ENCODE results near the gene PTDSS2. TPM values are rescaled to one million over a fixed set of nuclear protein-coding genes. Genes with fewer than 3 reads are reported as not detected.
A peak's percentile ranks its signal among the peaks of the same experiment; 100 is the strongest.

PTDSS2 gene
- total and polyA plus RNA-seq, 2 of the 13 experiments (the other 11 are each of a cell fraction or from before 2014, with no cell fraction given) = 21.7 to 26.4 TPM

DNA sequence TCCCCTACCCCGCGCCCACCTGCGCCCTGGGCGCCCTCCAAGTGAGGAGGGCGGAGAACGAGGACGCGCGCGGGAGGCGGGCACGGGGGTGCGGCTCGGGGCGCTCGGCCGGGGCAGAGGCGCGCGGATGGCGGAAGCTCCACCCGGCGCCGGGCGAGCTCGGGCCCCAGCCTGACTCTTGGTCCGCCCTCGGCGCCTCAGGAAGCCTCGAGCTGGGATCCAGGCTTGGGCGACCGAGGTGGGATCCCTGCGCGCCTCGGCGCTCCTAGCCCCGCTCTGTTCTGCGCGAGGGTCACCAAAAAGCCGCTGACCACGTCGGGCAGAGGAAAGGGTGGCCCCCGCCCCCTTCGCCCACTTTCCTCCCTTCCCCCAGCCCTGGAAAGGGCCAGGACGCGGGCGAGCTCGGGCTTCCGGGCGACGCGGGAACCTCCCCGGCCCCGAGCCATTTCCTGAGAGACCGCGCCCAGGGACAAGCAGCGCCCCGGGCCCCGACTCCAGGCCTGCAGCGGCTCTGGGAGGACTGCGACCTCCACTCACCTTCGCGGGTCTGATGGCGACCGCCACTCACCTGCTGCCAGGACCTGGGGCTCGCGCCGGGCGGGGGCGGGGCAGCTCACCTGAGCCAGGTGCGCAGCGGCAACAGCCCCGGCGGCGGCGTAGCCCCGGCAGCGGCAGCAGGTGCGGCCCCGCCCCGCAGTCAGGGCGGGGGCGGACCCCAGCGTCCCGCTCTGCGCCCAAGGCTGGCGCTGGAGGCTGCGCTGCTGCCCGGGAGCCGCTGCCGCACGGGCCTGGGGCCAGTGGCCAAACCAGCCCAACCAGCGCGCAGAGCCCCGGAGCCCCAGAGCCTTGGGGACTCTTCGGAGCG is 33.1 kb upstream of the PTDSS2 start (continued):
- TF ChIP-seq, protein P1, sequence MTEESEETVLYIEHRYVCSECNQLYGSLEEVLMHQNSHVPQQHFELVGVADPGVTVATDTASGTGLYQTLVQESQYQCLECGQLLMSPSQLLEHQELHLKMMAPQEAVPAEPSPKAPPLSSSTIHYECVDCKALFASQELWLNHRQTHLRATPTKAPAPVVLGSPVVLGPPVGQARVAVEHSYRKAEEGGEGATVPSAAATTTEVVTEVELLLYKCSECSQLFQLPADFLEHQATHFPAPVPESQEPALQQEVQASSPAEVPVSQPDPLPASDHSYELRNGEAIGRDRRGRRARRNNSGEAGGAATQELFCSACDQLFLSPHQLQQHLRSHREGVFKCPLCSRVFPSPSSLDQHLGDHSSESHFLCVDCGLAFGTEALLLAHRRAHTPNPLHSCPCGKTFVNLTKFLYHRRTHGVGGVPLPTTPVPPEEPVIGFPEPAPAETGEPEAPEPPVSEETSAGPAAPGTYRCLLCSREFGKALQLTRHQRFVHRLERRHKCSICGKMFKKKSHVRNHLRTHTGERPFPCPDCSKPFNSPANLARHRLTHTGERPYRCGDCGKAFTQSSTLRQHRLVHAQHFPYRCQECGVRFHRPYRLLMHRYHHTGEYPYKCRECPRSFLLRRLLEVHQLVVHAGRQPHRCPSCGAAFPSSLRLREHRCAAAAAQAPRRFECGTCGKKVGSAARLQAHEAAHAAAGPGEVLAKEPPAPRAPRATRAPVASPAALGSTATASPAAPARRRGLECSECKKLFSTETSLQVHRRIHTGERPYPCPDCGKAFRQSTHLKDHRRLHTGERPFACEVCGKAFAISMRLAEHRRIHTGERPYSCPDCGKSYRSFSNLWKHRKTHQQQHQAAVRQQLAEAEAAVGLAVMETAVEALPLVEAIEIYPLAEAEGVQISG (CRISPR knock-in tag; IDR thresholded peaks at IDR 0.05) = 0 out of 2 replicates have a peak, but pooled peaks have one; percentile 28
- TF ChIP-seq, protein P2, sequence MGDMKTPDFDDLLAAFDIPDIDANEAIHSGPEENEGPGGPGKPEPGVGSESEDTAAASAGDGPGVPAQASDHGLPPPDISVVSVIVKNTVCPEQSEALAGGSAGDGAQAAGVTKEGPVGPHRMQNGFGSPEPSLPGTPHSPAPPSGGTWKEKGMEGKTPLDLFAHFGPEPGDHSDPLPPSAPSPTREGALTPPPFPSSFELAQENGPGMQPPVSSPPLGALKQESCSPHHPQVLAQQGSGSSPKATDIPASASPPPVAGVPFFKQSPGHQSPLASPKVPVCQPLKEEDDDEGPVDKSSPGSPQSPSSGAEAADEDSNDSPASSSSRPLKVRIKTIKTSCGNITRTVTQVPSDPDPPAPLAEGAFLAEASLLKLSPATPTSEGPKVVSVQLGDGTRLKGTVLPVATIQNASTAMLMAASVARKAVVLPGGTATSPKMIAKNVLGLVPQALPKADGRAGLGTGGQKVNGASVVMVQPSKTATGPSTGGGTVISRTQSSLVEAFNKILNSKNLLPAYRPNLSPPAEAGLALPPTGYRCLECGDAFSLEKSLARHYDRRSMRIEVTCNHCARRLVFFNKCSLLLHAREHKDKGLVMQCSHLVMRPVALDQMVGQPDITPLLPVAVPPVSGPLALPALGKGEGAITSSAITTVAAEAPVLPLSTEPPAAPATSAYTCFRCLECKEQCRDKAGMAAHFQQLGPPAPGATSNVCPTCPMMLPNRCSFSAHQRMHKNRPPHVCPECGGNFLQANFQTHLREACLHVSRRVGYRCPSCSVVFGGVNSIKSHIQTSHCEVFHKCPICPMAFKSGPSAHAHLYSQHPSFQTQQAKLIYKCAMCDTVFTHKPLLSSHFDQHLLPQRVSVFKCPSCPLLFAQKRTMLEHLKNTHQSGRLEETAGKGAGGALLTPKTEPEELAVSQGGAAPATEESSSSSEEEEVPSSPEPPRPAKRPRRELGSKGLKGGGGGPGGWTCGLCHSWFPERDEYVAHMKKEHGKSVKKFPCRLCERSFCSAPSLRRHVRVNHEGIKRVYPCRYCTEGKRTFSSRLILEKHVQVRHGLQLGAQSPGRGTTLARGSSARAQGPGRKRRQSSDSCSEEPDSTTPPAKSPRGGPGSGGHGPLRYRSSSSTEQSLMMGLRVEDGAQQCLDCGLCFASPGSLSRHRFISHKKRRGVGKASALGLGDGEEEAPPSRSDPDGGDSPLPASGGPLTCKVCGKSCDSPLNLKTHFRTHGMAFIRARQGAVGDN (CRISPR knock-in tag; IDR thresholded peaks at IDR 0.05) = peak; percentile 69
- TF ChIP-seq ZNF878 (CRISPR knock-in tag; IDR thresholded peaks at IDR 0.05) (no peak), TBX2 (CRISPR knock-in tag; IDR thresholded peaks at IDR 0.05; ENCODE audit: borderline replicate concordance) (no peak), POLR2G (IDR thresholded peaks at IDR 0.05; ENCODE audit: low read depth, low read length) (peak; percentile 52; the same call in 1 of the 2 replicates), CENPT (CRISPR knock-in tag; IDR thresholded peaks at IDR 0.05; ENCODE audit: low read depth) (no peak), CBX5 (CRISPR knock-in tag; IDR thresholded peaks at IDR 0.05; ENCODE audit: borderline replicate concordance) (no peak), MTF2 (CRISPR knock-in tag; IDR thresholded peaks at IDR 0.05; ENCODE audit: borderline replicate concordance) (no peak), REXO4 (CRISPR knock-in tag; IDR thresholded peaks at IDR 0.05; ENCODE audit: borderline replicate concordance) (no peak), NR2F2 (IDR thresholded peaks at IDR 0.05; ENCODE audit: borderline replicate concordance, low read depth) (no peak), MTA1 (CRISPR knock-in tag; IDR thresholded peaks at IDR 0.05; ENCODE audit: borderline replicate concordance) (peak; percentile 23; the same call in 1 of the 2 replicates)
- TF ChIP-seq, protein P3, sequence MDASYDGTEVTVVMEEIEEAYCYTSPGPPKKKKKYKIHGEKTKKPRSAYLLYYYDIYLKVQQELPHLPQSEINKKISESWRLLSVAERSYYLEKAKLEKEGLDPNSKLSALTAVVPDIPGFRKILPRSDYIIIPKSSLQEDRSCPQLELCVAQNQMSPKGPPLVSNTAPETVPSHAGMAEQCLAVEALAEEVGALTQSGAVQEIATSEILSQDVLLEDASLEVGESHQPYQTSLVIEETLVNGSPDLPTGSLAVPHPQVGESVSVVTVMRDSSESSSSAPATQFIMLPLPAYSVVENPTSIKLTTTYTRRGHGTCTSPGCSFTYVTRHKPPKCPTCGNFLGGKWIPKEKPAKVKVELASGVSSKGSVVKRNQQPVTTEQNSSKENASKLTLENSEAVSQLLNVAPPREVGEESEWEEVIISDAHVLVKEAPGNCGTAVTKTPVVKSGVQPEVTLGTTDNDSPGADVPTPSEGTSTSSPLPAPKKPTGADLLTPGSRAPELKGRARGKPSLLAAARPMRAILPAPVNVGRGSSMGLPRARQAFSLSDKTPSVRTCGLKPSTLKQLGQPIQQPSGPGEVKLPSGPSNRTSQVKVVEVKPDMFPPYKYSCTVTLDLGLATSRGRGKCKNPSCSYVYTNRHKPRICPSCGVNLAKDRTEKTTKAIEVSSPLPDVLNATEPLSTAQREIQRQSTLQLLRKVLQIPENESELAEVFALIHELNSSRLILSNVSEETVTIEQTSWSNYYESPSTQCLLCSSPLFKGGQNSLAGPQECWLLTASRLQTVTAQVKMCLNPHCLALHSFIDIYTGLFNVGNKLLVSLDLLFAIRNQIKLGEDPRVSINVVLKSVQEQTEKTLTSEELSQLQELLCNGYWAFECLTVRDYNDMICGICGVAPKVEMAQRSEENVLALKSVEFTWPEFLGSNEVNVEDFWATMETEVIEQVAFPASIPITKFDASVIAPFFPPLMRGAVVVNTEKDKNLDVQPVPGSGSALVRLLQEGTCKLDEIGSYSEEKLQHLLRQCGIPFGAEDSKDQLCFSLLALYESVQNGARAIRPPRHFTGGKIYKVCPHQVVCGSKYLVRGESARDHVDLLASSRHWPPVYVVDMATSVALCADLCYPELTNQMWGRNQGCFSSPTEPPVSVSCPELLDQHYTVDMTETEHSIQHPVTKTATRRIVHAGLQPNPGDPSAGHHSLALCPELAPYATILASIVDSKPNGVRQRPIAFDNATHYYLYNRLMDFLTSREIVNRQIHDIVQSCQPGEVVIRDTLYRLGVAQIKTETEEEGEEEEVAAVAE (CRISPR knock-in tag; IDR thresholded peaks at IDR 0.05; ENCODE audit: borderline replicate concordance) = no peak
- TF ChIP-seq, protein P4, sequence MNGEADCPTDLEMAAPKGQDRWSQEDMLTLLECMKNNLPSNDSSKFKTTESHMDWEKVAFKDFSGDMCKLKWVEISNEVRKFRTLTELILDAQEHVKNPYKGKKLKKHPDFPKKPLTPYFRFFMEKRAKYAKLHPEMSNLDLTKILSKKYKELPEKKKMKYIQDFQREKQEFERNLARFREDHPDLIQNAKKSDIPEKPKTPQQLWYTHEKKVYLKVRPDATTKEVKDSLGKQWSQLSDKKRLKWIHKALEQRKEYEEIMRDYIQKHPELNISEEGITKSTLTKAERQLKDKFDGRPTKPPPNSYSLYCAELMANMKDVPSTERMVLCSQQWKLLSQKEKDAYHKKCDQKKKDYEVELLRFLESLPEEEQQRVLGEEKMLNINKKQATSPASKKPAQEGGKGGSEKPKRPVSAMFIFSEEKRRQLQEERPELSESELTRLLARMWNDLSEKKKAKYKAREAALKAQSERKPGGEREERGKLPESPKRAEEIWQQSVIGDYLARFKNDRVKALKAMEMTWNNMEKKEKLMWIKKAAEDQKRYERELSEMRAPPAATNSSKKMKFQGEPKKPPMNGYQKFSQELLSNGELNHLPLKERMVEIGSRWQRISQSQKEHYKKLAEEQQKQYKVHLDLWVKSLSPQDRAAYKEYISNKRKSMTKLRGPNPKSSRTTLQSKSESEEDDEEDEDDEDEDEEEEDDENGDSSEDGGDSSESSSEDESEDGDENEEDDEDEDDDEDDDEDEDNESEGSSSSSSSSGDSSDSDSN (CRISPR knock-in tag; IDR thresholded peaks at IDR 0.05) = peak; percentile 40; the same call in 1 of the 2 replicates
